BE2C (cell line): ENCODE data around the gene KIF3B.

Source experiments
- DNase-seq: peaks from one replicate; pipeline ENCODE4 v3.0.0-alpha.2; 2020
- H3K27me3 ChIP-seq: fragments of 250-450 bp; sonication (Bioruptor Pico); 2 replicates; pipeline ENCODE4 v1.5.1; 2020; ENCODE audit warnings: mild to moderate bottlenecking
- H3K36me3 ChIP-seq: fragments of 250-450 bp; sonication (Bioruptor Pico); 2 replicates; pipeline ENCODE4 v1.5.1; 2020; ENCODE audit warnings: mild to moderate bottlenecking
- H3K4me1 ChIP-seq: fragments of 250-450 bp; sonication (Bioruptor Pico); 2 replicates; pipeline ENCODE4 v1.5.1; 2020
- H3K4me3 ChIP-seq: 2 replicates; pipeline ENCODE4 v1.5.1; 2011; ENCODE audit warnings: low read depth, low read length
- H3K9me3 ChIP-seq: fragments of 250-450 bp; sonication (Bioruptor Pico); 2 replicates; pipeline ENCODE4 v1.5.1; 2020
- CTCF ChIP-seq: IDR thresholded peaks from 2 replicates; pipeline ENCODE4 v1.5.1; 2012; ENCODE audit warnings: mild to moderate bottlenecking, low read depth, low read length

KIF3B gene

GRCh38 chr20:32343439-32343838 lies 66.0 kb downstream of the KIF3B start:
- H3K4me1 ChIP-seq = peaks cover 5% of the 10 kb centered on the region; the same call in 1 of the 2 replicates
- H3K9me3 ChIP-seq = no peaks in the 10 kb centered on the region
- no peaks in the 10 kb centered on the region for H3K36me3 ChIP-seq
- DNase-seq = no peak
- no peaks in the 10 kb centered on the region for H3K27me3 ChIP-seq
- TF ChIP-seq CTCF = no peak
- H3K4me3 ChIP-seq = no peak overlapping the region

- no peak overlapping the region for H3K4me3 ChIP-seq
- H3K4me1 ChIP-seq = peaks cover 5% of the 10 kb centered on the region; the same call in 1 of the 2 replicates
- H3K27me3 ChIP-seq = no peaks in the 10 kb centered on the region
- no peaks in the 10 kb centered on the region for H3K36me3 ChIP-seq
- TF ChIP-seq CTCF = no peak
- no peaks in the 10 kb centered on the region for H3K9me3 ChIP-seq
- DNase-seq = no peak
Measured at GRCh38 chr20:32344835-32345506, 67.5 kb downstream of the KIF3B start.

- Histone ChIP-seq H3K4me1 (peaks cover 5% of the 10 kb centered on the region; the same call in 1 of the 2 replicates), H3K9me3 (no peaks in the 10 kb centered on the region), H3K36me3 (no peaks in the 10 kb centered on the region), H3K27me3 (no peaks in the 10 kb centered on the region), H3K4me3 (no peak overlapping the region)
- no peak for DNase-seq
- no peak for TF ChIP-seq CTCF
Measured at GRCh38 chr20:32348207-32348606, 70.8 kb downstream of the KIF3B start.

GRCh38 chr20:32350421-32350820 lies 73.0 kb downstream of the KIF3B start:
- Histone ChIP-seq H3K9me3 (no peaks in the 10 kb centered on the region), H3K4me1 (peaks cover 7% of the 10 kb centered on the region), H3K27me3 (no peaks in the 10 kb centered on the region), H3K36me3 (no peaks in the 10 kb centered on the region), H3K4me3 (no peak overlapping the region)
- TF ChIP-seq CTCF = no peak
- no peak for DNase-seq

- no peaks in the 10 kb centered on the region for H3K36me3 ChIP-seq
- peaks cover 21% of the 10 kb centered on the region for H3K4me1 ChIP-seq
- no peak overlapping the region for H3K4me3 ChIP-seq
- no peak for DNase-seq
- H3K9me3 ChIP-seq = no peaks in the 10 kb centered on the region
- no peaks in the 10 kb centered on the region for H3K27me3 ChIP-seq
- TF ChIP-seq CTCF = no peak
Measured at GRCh38 chr20:32352121-32352720, 74.8 kb downstream of the KIF3B start.

GRCh38 chr20:32353848-32354496 lies 76.5 kb downstream of the KIF3B start:
- no peaks in the 10 kb centered on the region for H3K9me3 ChIP-seq
- no peaks in the 10 kb centered on the region for H3K27me3 ChIP-seq
- no peaks in the 10 kb centered on the region for H3K36me3 ChIP-seq
- no peak overlapping the region for H3K4me3 ChIP-seq
- DNase-seq = no peak
- no peak for TF ChIP-seq CTCF
- peaks cover 22% of the 10 kb centered on the region for H3K4me1 ChIP-seq
